Dermis microvascular lymphatic vessel endothelial cell (primary cell): ENCODE results near the gene COX4I1. TPM values are rescaled to one million over a fixed set of nuclear protein-coding genes. Genes with fewer than 3 reads are reported as not detected.
"Not testable (repeated sequence)": the region's sequence is repeated elsewhere in the genome, so short reads cannot be mapped to it uniquely, and the experiment has no call there.

Source experiments
- DNase-seq, 2 donors: peaks; one replicate each; pipeline versions ENCODE4 v3.0.0 to v3.0.0-alpha.2; 2010; ENCODE audit warnings: low read depth in 2 of 2
- total RNA-seq: library from RNA; depleted of rRNA; stranded (reverse); fragments of >200 nt; gene quantifications from 2 replicates; pipeline ENCODE4 v1.2.1, GENCODE V29; 2014

The COX4I1 gene
- total RNA-seq, 1 donor from 2014 or later, result 474 TPM

- DNase-seq, result peak in 1 of 2 donors; percentile 56
These were observed 496 bp upstream of the COX4I1 start for GRCh38 chr16:85798901-85799496.

GRCh38 chr16:85800321-85800669 lies 800 bp downstream of the COX4I1 start:
- no peak for DNase-seq

- DNase-seq, result no peak
These were observed 4.1 kb downstream of the COX4I1 start for GRCh38 chr16:85803570-85803969.

GRCh38 chr16:85805442-85806045 lies 6.0 kb downstream of the COX4I1 start:
- DNase-seq, result no peak

- DNase-seq, result no peak
These were observed 7.0 kb downstream of the COX4I1 start for GRCh38 chr16:85806539-85806938.

- DNase-seq, result not testable (repeated sequence)
These were observed 7.8 kb downstream of the COX4I1 start for GRCh38 chr16:85807340-85807739.

GRCh38 chr16:85808104-85808503 lies 8.6 kb downstream of the COX4I1 start:
- DNase-seq, result not testable (repeated sequence)

- no peak for DNase-seq
These were observed 9.4 kb downstream of the COX4I1 start for GRCh38 chr16:85808926-85809325.

GRCh38 chr16:85809645-85810044 lies 10.2 kb downstream of the COX4I1 start:
- no peak for DNase-seq

GRCh38 chr16:85810097-85810741 lies 10.7 kb downstream of the COX4I1 start:
- DNase-seq, result no peak

- DNase-seq, result no peak
These were observed 11.2 kb downstream of the COX4I1 start for GRCh38 chr16:85810742-85811115.

- no peak for DNase-seq
These were observed 12.7 kb downstream of the COX4I1 start for GRCh38 chr16:85812031-85812807.

- no peak for DNase-seq
These were observed 13.6 kb downstream of the COX4I1 start for GRCh38 chr16:85812811-85813700.

GRCh38 chr16:85816159-85816558 lies 16.7 kb downstream of the COX4I1 start:
- no peak for DNase-seq

- DNase-seq, result not testable (repeated sequence)
These were observed 17.7 kb downstream of the COX4I1 start for GRCh38 chr16:85817195-85817594.

GRCh38 chr16:85819245-85819644 lies 19.8 kb downstream of the COX4I1 start:
- peak; percentile 47 to 74 for DNase-seq

- no peak for DNase-seq
These were observed 20.3 kb downstream of the COX4I1 start for GRCh38 chr16:85819771-85820170.

GRCh38 chr16:85820604-85821372 lies 21.3 kb downstream of the COX4I1 start:
- DNase-seq, result no peak

- DNase-seq, result peak; percentile 63 to 76
These were observed 22.1 kb downstream of the COX4I1 start for GRCh38 chr16:85821390-85822135.

GRCh38 chr16:85822145-85822544 lies 22.6 kb downstream of the COX4I1 start:
- DNase-seq, result no peak
